ENCODE measurements around the gene TBC1D14.

Gene TBC1D14

DNA sequence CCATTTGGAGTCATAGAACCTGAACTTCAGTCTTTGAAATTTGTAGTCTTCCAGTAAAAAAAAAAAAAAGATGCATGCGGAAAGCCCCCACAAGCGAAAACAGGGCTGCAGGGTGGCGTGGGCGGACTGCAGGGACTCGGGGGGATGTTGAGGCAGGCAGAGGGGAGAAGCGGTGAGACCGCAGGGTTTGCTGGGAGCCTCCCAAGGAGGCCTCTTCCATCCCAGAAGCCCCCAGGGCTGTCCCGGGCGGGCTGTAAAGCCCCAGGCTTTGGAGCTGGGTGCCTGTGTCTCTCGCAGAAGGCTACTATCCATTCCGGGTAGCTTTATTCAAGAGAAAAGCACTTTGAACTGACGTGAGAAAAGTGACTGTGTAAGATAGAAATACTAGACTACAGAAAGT, 86.9 kb downstream of the TBC1D14 start:
- H3K4me3 ChIP-seq (replicated peaks; ENCODE audit: low read depth, low read length) = no peak overlapping the region
- TF ChIP-seq, protein P1, sequence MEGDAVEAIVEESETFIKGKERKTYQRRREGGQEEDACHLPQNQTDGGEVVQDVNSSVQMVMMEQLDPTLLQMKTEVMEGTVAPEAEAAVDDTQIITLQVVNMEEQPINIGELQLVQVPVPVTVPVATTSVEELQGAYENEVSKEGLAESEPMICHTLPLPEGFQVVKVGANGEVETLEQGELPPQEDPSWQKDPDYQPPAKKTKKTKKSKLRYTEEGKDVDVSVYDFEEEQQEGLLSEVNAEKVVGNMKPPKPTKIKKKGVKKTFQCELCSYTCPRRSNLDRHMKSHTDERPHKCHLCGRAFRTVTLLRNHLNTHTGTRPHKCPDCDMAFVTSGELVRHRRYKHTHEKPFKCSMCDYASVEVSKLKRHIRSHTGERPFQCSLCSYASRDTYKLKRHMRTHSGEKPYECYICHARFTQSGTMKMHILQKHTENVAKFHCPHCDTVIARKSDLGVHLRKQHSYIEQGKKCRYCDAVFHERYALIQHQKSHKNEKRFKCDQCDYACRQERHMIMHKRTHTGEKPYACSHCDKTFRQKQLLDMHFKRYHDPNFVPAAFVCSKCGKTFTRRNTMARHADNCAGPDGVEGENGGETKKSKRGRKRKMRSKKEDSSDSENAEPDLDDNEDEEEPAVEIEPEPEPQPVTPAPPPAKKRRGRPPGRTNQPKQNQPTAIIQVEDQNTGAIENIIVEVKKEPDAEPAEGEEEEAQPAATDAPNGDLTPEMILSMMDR (IDR thresholded peaks at IDR 0.05; ENCODE audit: insufficient read depth, low read length, poor library complexity, severe bottlenecking) = no peak
- no peak for DNase-seq (ENCODE audit: extremely low read depth, insufficient read length)
- H3K36me3 ChIP-seq (ENCODE audit: control insufficient read depth, insufficient read depth, low read length) = peaks cover 25% of the 10 kb centered on the region
- no peaks in the 10 kb centered on the region for H3K27me3 ChIP-seq (replicated peaks; ENCODE audit: control insufficient read depth, insufficient read depth, low read length)

- no peak overlapping the region for H3K4me3 ChIP-seq (replicated peaks; ENCODE audit: low read depth, low read length)
- no peaks in the 10 kb centered on the region for H3K27me3 ChIP-seq (replicated peaks; ENCODE audit: control insufficient read depth, insufficient read depth, low read length)
- TF ChIP-seq, protein P1 (IDR thresholded peaks at IDR 0.05; ENCODE audit: insufficient read depth, low read length, poor library complexity, severe bottlenecking) = no peak
- no peak for DNase-seq (ENCODE audit: extremely low read depth, insufficient read length)
- H3K36me3 ChIP-seq (ENCODE audit: control insufficient read depth, insufficient read depth, low read length) = peaks cover 33% of the 10 kb centered on the region
These were observed 89.8 kb downstream of the TBC1D14 start for GRCh38 chr4:6999172-7000086.

GRCh38 chr4:7000421-7001176, 91.0 kb downstream of the TBC1D14 start:
- TF ChIP-seq, protein P1 (IDR thresholded peaks at IDR 0.05; ENCODE audit: insufficient read depth, low read length, poor library complexity, severe bottlenecking) = no peak
- Histone ChIP-seq H3K36me3 (ENCODE audit: control insufficient read depth, insufficient read depth, low read length) (peaks cover 30% of the 10 kb centered on the region), H3K4me3 (replicated peaks; ENCODE audit: low read depth, low read length) (no peak overlapping the region), H3K27me3 (replicated peaks; ENCODE audit: control insufficient read depth, insufficient read depth, low read length) (no peaks in the 10 kb centered on the region)
- no peak for DNase-seq (ENCODE audit: extremely low read depth, insufficient read length)

GRCh38 chr4:7001271-7001670, 91.6 kb downstream of the TBC1D14 start:
- peaks cover 30% of the 10 kb centered on the region for H3K36me3 ChIP-seq (ENCODE audit: control insufficient read depth, insufficient read depth, low read length)

DNA sequence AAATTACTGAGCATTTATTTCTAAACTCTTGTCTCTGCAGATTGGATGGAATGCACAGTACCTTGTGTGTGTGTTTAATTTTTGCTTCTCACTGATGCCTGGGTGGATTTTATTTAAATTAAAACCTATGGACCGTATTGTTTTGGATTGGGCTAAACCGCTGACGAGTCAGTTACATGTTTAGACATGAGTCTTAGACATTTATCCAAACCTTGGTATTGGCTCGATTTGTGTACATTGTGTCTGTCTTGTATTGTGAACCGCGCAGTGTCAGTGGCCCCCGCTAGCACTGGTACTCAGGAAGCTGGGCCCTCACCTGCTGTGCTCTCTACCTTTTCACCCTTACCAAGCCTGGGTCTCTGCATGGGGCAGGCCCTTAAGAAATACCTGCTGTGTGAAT, 92.7 kb downstream of the TBC1D14 start:
- no peak for DNase-seq (ENCODE audit: extremely low read depth, insufficient read length)
- Histone ChIP-seq H3K27me3 (replicated peaks; ENCODE audit: control insufficient read depth, insufficient read depth, low read length) (no peaks in the 10 kb centered on the region), H3K36me3 (ENCODE audit: control insufficient read depth, insufficient read depth, low read length) (peaks cover 25% of the 10 kb centered on the region), H3K4me3 (replicated peaks; ENCODE audit: low read depth, low read length) (no peak overlapping the region)
- TF ChIP-seq, protein P1 (IDR thresholded peaks at IDR 0.05; ENCODE audit: insufficient read depth, low read length, poor library complexity, severe bottlenecking) = no peak

More at GRCh38 chr4:7001271-7001670, 91.6 kb downstream of the TBC1D14 start:
- DNase-seq (ENCODE audit: extremely low read depth, insufficient read length) = no peak
- Histone ChIP-seq H3K4me3 (replicated peaks; ENCODE audit: low read depth, low read length) (no peak overlapping the region), H3K27me3 (replicated peaks; ENCODE audit: control insufficient read depth, insufficient read depth, low read length) (no peaks in the 10 kb centered on the region)
- TF ChIP-seq, protein P1 (IDR thresholded peaks at IDR 0.05; ENCODE audit: insufficient read depth, low read length, poor library complexity, severe bottlenecking) = no peak

All from GM06990 (cell line).